Measurements from ENCODE around the gene SLC8A3.

SLC8A3 gene

GRCh38 chr14:70006699-70007098 is 182.1 kb downstream of the SLC8A3 start:
- DNase-seq = no peak
- intact Hi-C loops (cut with DNase I) = no loop called here

DNA sequence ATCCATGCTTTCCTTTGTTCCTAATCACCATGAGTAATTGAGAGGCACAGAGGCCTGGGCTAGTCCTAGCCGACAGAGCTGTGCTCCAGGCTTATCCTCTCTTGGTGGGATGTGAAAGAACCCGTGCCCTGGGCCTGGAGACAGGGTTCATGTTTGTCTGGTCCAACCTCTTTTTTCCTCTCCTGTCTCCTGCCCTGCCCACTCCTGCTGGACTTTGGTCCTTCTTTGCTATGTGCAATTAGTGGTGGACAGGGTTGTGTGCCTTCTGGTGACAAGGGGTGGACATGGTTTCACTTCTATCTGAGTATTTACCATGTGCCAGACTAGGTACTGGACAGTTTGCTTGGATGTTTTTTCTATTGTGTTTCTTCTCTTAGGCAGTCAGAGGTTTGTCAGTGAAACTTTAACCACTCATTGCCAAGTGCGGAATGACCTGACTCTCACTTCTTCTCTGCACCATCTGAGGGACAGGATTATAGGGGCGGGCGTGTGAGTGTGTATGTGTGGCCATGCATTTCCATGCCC is 183.4 kb downstream of the SLC8A3 start:
- intact Hi-C loops (cut with DNase I) = no loop called here
- no peak for DNase-seq

GRCh38 chr14:70004791-70005190 is 184.0 kb downstream of the SLC8A3 start:
- DNase-seq = no peak
- intact Hi-C loops (cut with DNase I) = no loop called here

- DNase-seq = no peak
- intact Hi-C loops (cut with DNase I) = no loop called here
These were observed 186.0 kb downstream of the SLC8A3 start for GRCh38 chr14:70002589-70003346.

- intact Hi-C loops (cut with DNase I) = no loop called here
- no peak for DNase-seq
These were observed 188.2 kb downstream of the SLC8A3 start for GRCh38 chr14:70000601-70001000.

DNA sequence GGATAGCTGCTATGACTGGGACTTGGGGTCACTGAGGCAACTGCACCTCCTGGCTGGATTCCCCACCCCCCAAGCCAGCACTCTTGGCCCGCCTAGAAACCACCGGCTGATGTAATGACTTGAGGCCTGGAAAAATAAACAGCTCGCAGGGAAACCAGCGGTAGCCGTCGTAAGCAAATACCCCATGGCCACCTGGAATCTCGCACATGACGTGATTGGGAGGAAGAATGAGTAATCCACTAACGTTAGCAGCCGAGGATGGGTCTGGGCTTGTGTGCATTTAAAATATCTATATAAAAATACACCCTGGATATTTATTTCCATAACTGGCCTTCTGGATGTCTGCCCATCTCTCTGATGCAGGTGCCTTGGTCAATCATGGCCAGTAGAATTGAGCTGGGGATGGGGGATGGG is 189.5 kb downstream of the SLC8A3 start:
- intact Hi-C loops (cut with DNase I) = no loop called here
- DNase-seq = no peak

DNA sequence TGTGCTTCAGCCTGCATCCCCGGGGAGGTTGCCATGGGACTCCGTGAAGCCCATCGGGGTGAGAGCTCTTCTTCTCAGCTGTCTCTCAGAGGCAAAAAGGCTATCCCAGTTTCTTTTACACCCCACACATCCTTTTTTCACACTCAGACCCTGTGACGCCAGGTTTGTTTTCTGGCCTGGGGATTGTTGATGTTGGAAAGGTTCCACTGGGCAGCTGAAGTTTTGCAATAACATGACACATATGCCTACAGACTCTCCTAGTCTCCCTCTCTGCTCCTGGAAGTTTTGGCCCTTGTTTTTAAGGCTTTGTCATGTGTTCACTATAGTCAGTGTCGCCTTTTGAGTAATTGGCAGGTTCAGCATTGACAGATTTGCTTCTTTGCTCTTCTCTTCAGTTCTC is 190.9 kb downstream of the SLC8A3 start:
- no peak for DNase-seq

DNA sequence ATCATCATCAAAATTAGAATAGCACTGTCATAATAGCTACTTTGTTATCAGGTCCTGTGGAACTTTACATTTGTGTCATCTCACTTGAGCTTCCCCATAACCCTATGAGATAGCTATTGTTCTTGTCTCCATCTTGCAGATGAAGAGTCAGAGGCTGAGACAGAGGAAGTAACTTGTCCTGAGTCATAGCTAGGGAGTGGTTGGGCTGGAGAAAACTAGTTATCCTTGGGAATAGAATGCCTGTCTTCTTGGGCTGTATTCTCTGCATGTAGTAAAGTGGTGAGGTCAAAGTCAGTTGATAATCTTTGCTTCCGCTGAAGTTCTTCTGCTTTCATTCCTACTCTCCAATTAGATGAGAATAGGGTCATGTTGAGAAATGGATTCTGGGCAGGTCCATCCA is 192.5 kb downstream of the SLC8A3 start:
- intact Hi-C loops (cut with DNase I) = no loop called here
- DNase-seq = no peak

More for the DNA sequence above, 190.9 kb downstream of the SLC8A3 start:
- intact Hi-C loops (cut with DNase I) = no loop called here
